H1 (cell line): ENCODE measurements around the gene TANC1. TPM values are rescaled to one million over a fixed set of nuclear protein-coding genes. Genes with fewer than 3 reads are reported as not detected.

Experiments used
- CTCF ChIA-PET: fragments of 300-600 bp; sonication (Branson Sonifier 250); formaldehyde crosslinking; loops from one replicate; lab custom pipeline; 2021; ENCODE audit not compliant: partially characterized antibody; lab: Charles Lee
- POLR2A ChIA-PET: fragments of 300-600 bp; sonication (Branson Sonifier 250); formaldehyde crosslinking; loops from one replicate; lab custom pipeline; 2021; ENCODE audit warnings: inconsistent platforms; ENCODE audit not compliant: partially characterized antibody; lab: Charles Lee
- DNase-seq, 2 experiments: peaks; one replicate each; pipeline versions ENCODE4 v3.0.0 to v3.0.0-alpha.2; 2010 to 2022; ENCODE audit warnings: low spot score in 2 of 2, low read depth in 1 of 2, mixed read lengths in 1 of 2
- FAIRE-seq: peaks from 2 replicates; lab custom pipeline; 2011; peaks lifted over from hg19 to GRCh38; lab: Jason Lieb, UNC
- H2AFZ ChIP-seq: 2 replicates; pipeline ENCODE4 v1.8.1; 2012; ENCODE audit warnings: low read length, inconsistent platforms
- H2AK5ac ChIP-seq: 2 replicates; pipeline ENCODE4 v1.6.1; 2013; ENCODE audit warnings: low read depth, low read length
- H2BK120ac ChIP-seq: replicated peaks from 2 replicates; pipeline ENCODE3; 2013; ENCODE audit warnings: low read depth, low read length, inconsistent platforms
- H2BK12ac ChIP-seq: 2 replicates; pipeline ENCODE4 v1.6.1; 2013; ENCODE audit warnings: low read depth, low read length
- H2BK15ac ChIP-seq: 2 replicates; pipeline ENCODE4 v1.6.1; 2013; ENCODE audit warnings: low read length
- H2BK20ac ChIP-seq: 2 replicates; pipeline ENCODE4 v1.6.1; 2013; ENCODE audit warnings: low read length
- H2BK5ac ChIP-seq: 2 replicates; pipeline ENCODE4 v1.6.1; 2013; ENCODE audit warnings: low read depth, low read length
- H3K14ac ChIP-seq: 2 replicates; pipeline ENCODE4 v1.6.1; 2013; ENCODE audit warnings: inconsistent platforms; ENCODE audit not compliant: insufficient read length
- H3K18ac ChIP-seq: 2 replicates; pipeline ENCODE4 v1.6.1; 2013; ENCODE audit warnings: low read length; ENCODE audit errors: extremely low read depth
- H3K23ac ChIP-seq: 2 replicates; pipeline ENCODE4 v1.6.1; 2013; ENCODE audit warnings: inconsistent platforms; ENCODE audit not compliant: insufficient read length
- H3K23me2 ChIP-seq: 2 replicates; pipeline ENCODE4 v1.6.1; 2013; ENCODE audit warnings: low read depth, low read length
- H3K27ac ChIP-seq: 2 replicates; pipeline ENCODE4 v1.6.1; 2011; ENCODE audit warnings: low read depth, low read length, inconsistent platforms
- H3K27me3 ChIP-seq, 4 experiments: replicated peaks in 1 of 4; 1 replicate in 1 of 4; 2 replicates in 3 of 4; pipeline versions ENCODE4 v1.6.1 to v1.8.1; 2011 to 2013; ENCODE audit warnings: low read length in 3 of 4, mild to moderate bottlenecking in 3 of 4, inconsistent platforms in 2 of 4, mixed read lengths in 2 of 4, moderate library complexity in 1 of 4; ENCODE audit not compliant: control insufficient read depth in 3 of 4, insufficient read depth in 3 of 4; ENCODE audit errors: extremely low read depth in 1 of 4
- H3K36me3 ChIP-seq, 4 experiments: 2 replicates each; pipeline versions ENCODE4 v1.6.1 to v1.8.1; 2011 to 2013; ENCODE audit warnings: mild to moderate bottlenecking in 4 of 4, low read length in 3 of 4, moderate library complexity in 2 of 4, control low read depth in 1 of 4, inconsistent platforms in 1 of 4; ENCODE audit not compliant: insufficient read depth in 4 of 4, control insufficient read depth in 2 of 4
- H3K4ac ChIP-seq: replicated peaks from 2 replicates; pipeline ENCODE3; 2013; ENCODE audit warnings: low read length, low read depth, mixed read lengths, inconsistent platforms; ENCODE audit not compliant: insufficient read length
- H3K4me1 ChIP-seq, 4 experiments: replicated peaks in 1 of 4; 1 replicate in 1 of 4; 2 replicates in 3 of 4; pipeline versions ENCODE4 v1.6.1 to v1.8.1; 2011 to 2013; ENCODE audit warnings: low read length in 3 of 4, inconsistent platforms in 2 of 4, mixed read lengths in 1 of 4; ENCODE audit not compliant: insufficient read depth in 4 of 4, control insufficient read depth in 3 of 4
- H3K4me2 ChIP-seq, 2 experiments: 2 replicates each; pipeline versions ENCODE4 v1.6.1 to v1.8.1; 2011 to 2013; ENCODE audit warnings: low read depth in 2 of 2, low read length in 2 of 2, control low read depth in 1 of 2, inconsistent platforms in 1 of 2, mild to moderate bottlenecking in 1 of 2; ENCODE audit not compliant: insufficient read depth in 1 of 2
- H3K4me3 ChIP-seq, 4 experiments: fragments of 200-600, 300-600 bp in 1 of 4; sonication (generic), shearing (Covaris generic), sonication (Bioruptor Twin) in 1 of 4; 2 replicates each; pipeline versions ENCODE4 v1.5.1 to v1.8.1; 2011 to 2016; ENCODE audit warnings: low read length in 4 of 4, low read depth in 3 of 4, control low read depth in 2 of 4, inconsistent platforms in 2 of 4, mild to moderate bottlenecking in 2 of 4, mixed read lengths in 1 of 4, moderate library complexity in 1 of 4; ENCODE audit not compliant: insufficient read depth in 2 of 4; ENCODE audit errors: extremely low read depth in 1 of 4
- H3K56ac ChIP-seq: replicated peaks from 2 replicates; pipeline ENCODE3; 2013; ENCODE audit warnings: low read depth, mild to moderate bottlenecking, mixed read lengths, low read length, inconsistent platforms; ENCODE audit not compliant: insufficient read length
- H3K79me1 ChIP-seq: 2 replicates; pipeline ENCODE4 v1.6.1; 2013; ENCODE audit warnings: low read depth, low read length, control low read depth
- H3K79me2 ChIP-seq, 2 experiments: 2 replicates each; pipeline versions ENCODE4 v1.6.1 to v1.8.1; 2012 to 2013; ENCODE audit warnings: low read length in 2 of 2, mild to moderate bottlenecking in 2 of 2, inconsistent platforms in 1 of 2; ENCODE audit not compliant: insufficient read depth in 2 of 2, control insufficient read depth in 1 of 2
- H3K9ac ChIP-seq, 4 experiments: replicated peaks in 1 of 4; 1 replicate in 1 of 4; 2 replicates in 3 of 4; pipeline versions ENCODE4 v1.6.1 to v1.8.1; 2011 to 2013; ENCODE audit warnings: low read depth in 3 of 4, low read length in 3 of 4, control low read depth in 2 of 4, mild to moderate bottlenecking in 2 of 4, moderate library complexity in 2 of 4, inconsistent platforms in 1 of 4; ENCODE audit errors: extremely low read depth in 1 of 4
- H3K9me3 ChIP-seq, 2 experiments: 2 replicates each; pipeline versions ENCODE4 v1.6.1 to v1.8.1; 2012 to 2013; ENCODE audit warnings: mild to moderate bottlenecking in 2 of 2, moderate library complexity in 2 of 2, control low read depth in 1 of 2, inconsistent platforms in 1 of 2, low read depth in 1 of 2, low read length in 1 of 2, mixed read lengths in 1 of 2; ENCODE audit not compliant: insufficient read depth in 2 of 2
- H4K20me1 ChIP-seq, 2 experiments: replicated peaks in 1 of 2; 2 replicates each; pipeline versions ENCODE3 to v1.8.1; 2011 to 2013; ENCODE audit warnings: inconsistent platforms in 2 of 2, low read length in 2 of 2, mild to moderate bottlenecking in 1 of 2; ENCODE audit not compliant: insufficient read depth in 2 of 2, control insufficient read depth in 1 of 2
- H4K5ac ChIP-seq: 2 replicates; pipeline ENCODE4 v1.6.1; 2013; ENCODE audit warnings: low read length, low read depth, mixed read lengths, inconsistent platforms; ENCODE audit not compliant: insufficient read length
- H4K8ac ChIP-seq: 2 replicates; pipeline ENCODE4 v1.8.0; 2013; ENCODE audit warnings: mild to moderate bottlenecking, moderate library complexity, low read length, inconsistent platforms; ENCODE audit not compliant: insufficient read depth; ENCODE audit errors: extremely low read depth
- H4K91ac ChIP-seq: replicated peaks from 2 replicates; pipeline ENCODE3; 2013; ENCODE audit warnings: low read length, mixed read lengths, inconsistent platforms; ENCODE audit not compliant: insufficient read length
- HDAC2 ChIP-seq, 2 experiments: fragments of 300-600 bp in 1 of 2; sonication (generic) in 1 of 2; IDR thresholded peaks; 2 replicates each; pipeline ENCODE4 v1.6.1; 2011 to 2012; ENCODE audit warnings: low read depth in 2 of 2, low read length in 2 of 2, mild to moderate bottlenecking in 2 of 2, moderate library complexity in 2 of 2, borderline replicate concordance in 1 of 2, inconsistent platforms in 1 of 2
- WGBS, 2 experiments: shearing (Covaris generic) in 1 of 2; methylation state at CpG; one replicate each; pipeline versions ENCODE4 v1.1.6 to v1.1.7; 2013 to 2015; ENCODE audit warnings: low lambda C conversion rate in 2 of 2, mixed read lengths in 2 of 2, inconsistent platforms in 1 of 2, low coverage in 1 of 2, missing lambda C conversion rate in 1 of 2; ENCODE audit not compliant: insufficient replicate concordance in 2 of 2, insufficient coverage in 1 of 2, insufficient read length in 1 of 2; ENCODE audit errors: extremely low coverage in 1 of 2, missing lambda C conversion rate in 1 of 2; 5-methylcytosine and 5-hydroxymethylcytosine counted together
- polyA plus RNA-seq, 7 experiments: library from polyadenylated mRNA; depleted of rRNA in 3 of 7; stranded (reverse) in 5 of 7; unstranded in 2 of 7; fragments of >200 nt in 5 of 7; fragments of 200-250 nt in 2 of 7; gene quantifications; 1 replicate in 5 of 7; 2 replicates in 1 of 7; 4 replicates in 1 of 7; pipeline versions ENCODE4 v1.2.1 to v1.2.3, GENCODE V29; 2011 to 2013; ENCODE audit warnings: missing spikeins in 2 of 7, mixed read lengths in 2 of 7
- total RNA-seq: library from RNA; stranded (reverse); fragmentation: NEBNext Ultra II Directional; extraction: Animal tissue kit (Norgen Biotek cat#: 25700); gene quantifications from 2 replicates; pipeline ENCODE4 v1.2.1, GENCODE V29; 2021

Gene TANC1
- total and polyA plus RNA-seq, 2 of the 8 experiments (the other 6 are each of a cell fraction or from before 2014, with no cell fraction given): 4.1 to 7.6 TPM

DNA sequence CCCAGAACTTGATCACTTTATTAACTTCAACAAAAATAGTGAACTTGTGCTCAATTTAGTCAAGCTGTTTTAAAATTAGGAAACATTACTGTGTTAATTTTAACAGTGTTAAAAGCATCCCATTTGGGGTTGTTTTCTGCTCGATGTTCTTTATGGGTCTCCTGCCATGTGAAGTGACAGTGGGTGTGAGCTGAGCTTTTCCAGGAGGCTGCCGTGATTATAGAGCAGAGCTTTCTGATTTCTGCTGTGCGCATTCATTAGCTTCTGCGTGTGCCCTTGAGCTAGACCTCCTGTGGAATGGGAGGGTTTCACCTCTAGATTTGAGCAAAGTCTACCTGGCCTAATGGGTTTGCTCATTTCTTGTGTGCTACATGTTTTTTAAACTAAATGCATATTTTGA, 196.6 kb downstream of the TANC1 start:
- POLR2A ChIA-PET: no interaction called here
- no peak overlapping the region for H4K91ac ChIP-seq
- FAIRE-seq: no peak
- no peak overlapping the region for H3K14ac ChIP-seq
- no peak overlapping the region for H2BK5ac ChIP-seq
- H2AFZ ChIP-seq: no peak overlapping the region
- no peak overlapping the region for H2BK20ac ChIP-seq
- H3K4me1 ChIP-seq: peaks cover 0 to 2% (median 0%) of the 10 kb centered on the region in 4 experiments; a peak in 1 of 7 replicates
- H2BK15ac ChIP-seq: no peak overlapping the region
- H3K27me3 ChIP-seq: no peaks in the 10 kb centered on the region
- no peak overlapping the region for H3K9ac ChIP-seq
- no peak overlapping the region for H2BK120ac ChIP-seq
- no peak overlapping the region for H2AK5ac ChIP-seq
- H3K4ac ChIP-seq: no peak overlapping the region
- H3K23me2 ChIP-seq: no peaks in the 10 kb centered on the region
- no peaks in the 10 kb centered on the region for H3K79me1 ChIP-seq
- no peak for TF ChIP-seq HDAC2 (IDR thresholded peaks at IDR 0.05; ENCODE audit: borderline replicate concordance in 1 of 2, low read depth in 2 of 2, low read length in 2 of 2)
- H2BK12ac ChIP-seq: no peak overlapping the region
- no peak overlapping the region for H3K27ac ChIP-seq
- no peak for DNase-seq
- no peak overlapping the region for H4K8ac ChIP-seq
- no peak overlapping the region for H4K5ac ChIP-seq
- H3K36me3 ChIP-seq: no peaks in the 10 kb centered on the region
- WGBS, 2 experiments: 96% methylated on average over 4 of the region's 4 CpGs; no CpG with 5 or more reads in 1 of the 2 experiments
- no peak overlapping the region for H3K56ac ChIP-seq
- no peaks in the 10 kb centered on the region for H3K79me2 ChIP-seq
- no peak overlapping the region for H3K4me3 ChIP-seq
- H3K4me2 ChIP-seq: no peak overlapping the region
- H3K18ac ChIP-seq: no peak overlapping the region
- H4K20me1 ChIP-seq: no peaks in the 10 kb centered on the region
- H3K23ac ChIP-seq: no peak overlapping the region
- no peaks in the 10 kb centered on the region for H3K9me3 ChIP-seq
- CTCF ChIA-PET: interaction anchor here (1.2 to 3.5 kb wide), 4 partner anchors 9 to 46 kb away, joined by 3 to 10 read pairs (median 4); no protein-coding TSS in a partner anchor
